ENCODE results near the gene GPR18.

GRCh38 chr13:99218126-99218525, 40.1 kb downstream of the GPR18 start:
- TF ChIP-seq, protein P1, sequence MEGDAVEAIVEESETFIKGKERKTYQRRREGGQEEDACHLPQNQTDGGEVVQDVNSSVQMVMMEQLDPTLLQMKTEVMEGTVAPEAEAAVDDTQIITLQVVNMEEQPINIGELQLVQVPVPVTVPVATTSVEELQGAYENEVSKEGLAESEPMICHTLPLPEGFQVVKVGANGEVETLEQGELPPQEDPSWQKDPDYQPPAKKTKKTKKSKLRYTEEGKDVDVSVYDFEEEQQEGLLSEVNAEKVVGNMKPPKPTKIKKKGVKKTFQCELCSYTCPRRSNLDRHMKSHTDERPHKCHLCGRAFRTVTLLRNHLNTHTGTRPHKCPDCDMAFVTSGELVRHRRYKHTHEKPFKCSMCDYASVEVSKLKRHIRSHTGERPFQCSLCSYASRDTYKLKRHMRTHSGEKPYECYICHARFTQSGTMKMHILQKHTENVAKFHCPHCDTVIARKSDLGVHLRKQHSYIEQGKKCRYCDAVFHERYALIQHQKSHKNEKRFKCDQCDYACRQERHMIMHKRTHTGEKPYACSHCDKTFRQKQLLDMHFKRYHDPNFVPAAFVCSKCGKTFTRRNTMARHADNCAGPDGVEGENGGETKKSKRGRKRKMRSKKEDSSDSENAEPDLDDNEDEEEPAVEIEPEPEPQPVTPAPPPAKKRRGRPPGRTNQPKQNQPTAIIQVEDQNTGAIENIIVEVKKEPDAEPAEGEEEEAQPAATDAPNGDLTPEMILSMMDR (conservative IDR thresholded peaks at IDR 0.05; ENCODE audit: low read depth, low read length): no peak
- TF ChIP-seq POLR2A (IDR thresholded peaks at IDR 0.05; ENCODE audit: low read depth, low read length): no peak
- no peak for TF ChIP-seq RCOR1 (IDR thresholded peaks at IDR 0.05; ENCODE audit: insufficient replicate concordance, low read length)
- TF ChIP-seq CEBPB (IDR thresholded peaks at IDR 0.05; ENCODE audit: low read depth, low read length): no peak
- no peak for TF ChIP-seq MXI1 (IDR thresholded peaks at IDR 0.05; ENCODE audit: borderline replicate concordance, low read depth, low read length)
- TF ChIP-seq BHLHE40 (IDR thresholded peaks at IDR 0.05; ENCODE audit: low read depth, low read length): no peak
- peak; percentile 51; the same call in 1 of the 2 replicates for TF ChIP-seq MAFK (IDR thresholded peaks at IDR 0.05; ENCODE audit: low read depth, low read length)
- TF ChIP-seq, protein P2, sequence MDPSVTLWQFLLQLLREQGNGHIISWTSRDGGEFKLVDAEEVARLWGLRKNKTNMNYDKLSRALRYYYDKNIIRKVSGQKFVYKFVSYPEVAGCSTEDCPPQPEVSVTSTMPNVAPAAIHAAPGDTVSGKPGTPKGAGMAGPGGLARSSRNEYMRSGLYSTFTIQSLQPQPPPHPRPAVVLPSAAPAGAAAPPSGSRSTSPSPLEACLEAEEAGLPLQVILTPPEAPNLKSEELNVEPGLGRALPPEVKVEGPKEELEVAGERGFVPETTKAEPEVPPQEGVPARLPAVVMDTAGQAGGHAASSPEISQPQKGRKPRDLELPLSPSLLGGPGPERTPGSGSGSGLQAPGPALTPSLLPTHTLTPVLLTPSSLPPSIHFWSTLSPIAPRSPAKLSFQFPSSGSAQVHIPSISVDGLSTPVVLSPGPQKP (IDR thresholded peaks at IDR 0.05; ENCODE audit: borderline replicate concordance, low read depth, low read length): no peak
- TF ChIP-seq RFX5 (IDR thresholded peaks at IDR 0.05; ENCODE audit: low read depth, low read length): no peak
- TF ChIP-seq RAD21 (IDR thresholded peaks at IDR 0.05; ENCODE audit: low read length): no peak
- TF ChIP-seq SMC3 (IDR thresholded peaks at IDR 0.05; ENCODE audit: low read depth, low read length): no peak

Data from IMR-90 (cell line).